PC-3 (cell line): Measurements from ENCODE around the gene APOBEC2. TPM values are rescaled to one million over a fixed set of nuclear protein-coding genes. Genes with fewer than 3 reads are reported as not detected.

ENCODE experiments used
- ATAC-seq: fragments of 200-7000 bp; cut with Tn5 transposase; 2 replicates; pipeline ENCODE4 v1.9.1; 2020; ENCODE audit warnings: mild to moderate bottlenecking, moderate library complexity
- BruUV-seq: library from RNA; stranded (reverse); fragments of 400-500 nt; replicated peaks from 2 replicates; lab custom pipeline; 2021; lab: Mats Ljungman, UMichigan
- CTCF ChIA-PET: fragments of 300-600 bp; sonication (Branson Sonifier 250); formaldehyde crosslinking; loops from one replicate; lab custom pipeline; 2022; ENCODE audit warnings: antibody characterized with exemption; lab: Charles Lee
- POLR2A ChIA-PET: fragments of 300-600 bp; sonication (Branson Sonifier 250); formaldehyde crosslinking; loops from one replicate; lab custom pipeline; 2022; ENCODE audit warnings: antibody characterized with exemption; ENCODE audit not compliant: unreplicated experiment; lab: Charles Lee
- DNase-seq: peaks from one replicate; pipeline ENCODE4 v3.0.0-alpha.2; 2015
- H2AFZ ChIP-seq: fragments of 300-600 bp; sonication (generic); 2 replicates; pipeline ENCODE4 v1.6.0; 2016; ENCODE audit warnings: antibody characterized with exemption, low read length
- H3F3A ChIP-seq: fragments of 300-600 bp; sonication (generic); one replicate; pipeline ENCODE4 v1.6.0; 2017; ENCODE audit warnings: antibody characterized with exemption, low read length, control low read depth, mild to moderate bottlenecking; ENCODE audit not compliant: unreplicated experiment
- H3K27ac ChIP-seq: fragments of 300-600 bp; sonication (generic); 2 replicates; pipeline ENCODE4 v1.5.1; 2016; ENCODE audit warnings: mild to moderate bottlenecking, low read length
- H3K27me3 ChIP-seq: fragments of 300-600 bp; sonication (generic); 2 replicates; pipeline ENCODE4 v1.6.1; 2016; ENCODE audit warnings: low read length, mixed read lengths
- H3K36me3 ChIP-seq: fragments of 300-600 bp; sonication (generic); 2 replicates; pipeline ENCODE4 v1.6.1; 2016; ENCODE audit warnings: low read depth, mixed run types, low read length, mixed read lengths
- H3K4me1 ChIP-seq: fragments of 300-600 bp; sonication (generic); 2 replicates; pipeline ENCODE4 v1.5.1; 2016; ENCODE audit warnings: low read length; ENCODE audit not compliant: insufficient read depth
- H3K4me2 ChIP-seq: fragments of 300-600 bp; sonication (generic); 2 replicates; pipeline ENCODE4 v1.6.0; 2016; ENCODE audit warnings: low read length
- H3K4me3 ChIP-seq: fragments of 300-600 bp; sonication (generic); 2 replicates; pipeline ENCODE4 v1.5.1; 2016; ENCODE audit warnings: mild to moderate bottlenecking, low read length, mixed read lengths
- H3K79me2 ChIP-seq: fragments of 300-600 bp; sonication (generic); 2 replicates; pipeline ENCODE4 v1.6.1; 2017; ENCODE audit warnings: low read length, mixed read lengths
- H3K9ac ChIP-seq: fragments of 300-600 bp; sonication (generic); 2 replicates; pipeline ENCODE4 v1.6.0; 2016; ENCODE audit warnings: mild to moderate bottlenecking, low read length
- H3K9me2 ChIP-seq: fragments of 300-600 bp; sonication (generic); replicated peaks from 2 replicates; pipeline ENCODE4 v1.6.1; 2016; ENCODE audit warnings: mixed run types, low read length, mixed read lengths
- H3K9me3 ChIP-seq: fragments of 300-600 bp; sonication (generic); 2 replicates; pipeline ENCODE4 v1.6.1; 2016; ENCODE audit warnings: low read length, mixed read lengths
- H4K20me1 ChIP-seq: fragments of 300-600 bp; sonication (generic); 2 replicates; pipeline ENCODE4 v1.6.1; 2016; ENCODE audit warnings: low read length, mixed read lengths
- EZH2 ChIP-seq: fragments of 300-600 bp; sonication (generic); IDR thresholded peaks from one replicate; pipeline ENCODE4 v1.6.1; 2017; ENCODE audit warnings: antibody characterized with exemption, mild to moderate bottlenecking, low read length; ENCODE audit not compliant: unreplicated experiment
- EZH2phosphoT487 ChIP-seq: fragments of 300-600 bp; sonication (generic); IDR thresholded peaks from 2 replicates; pipeline ENCODE4 v1.6.1; 2018; ENCODE audit warnings: mild to moderate bottlenecking, antibody characterized with exemption, low read length, borderline replicate concordance
- intact Hi-C: fragments of 100-400 bp; cut with micrococcal nuclease; formaldehyde crosslinking; loops from 2 replicates; pipeline ENCODE4 v1.9.0; 2023
- total RNA-seq: library from RNA; depleted of rRNA; stranded (reverse); fragments of >200 nt; gene quantifications from 2 replicates; pipeline ENCODE4 v1.2.3, GENCODE V29; 2014
- TF ChIP-seq, protein P1 (sequence below): fragments of 300-600 bp; sonication (generic); conservative IDR thresholded peaks from 2 replicates; pipeline ENCODE4 v1.5.1; 2017; ENCODE audit warnings: antibody characterized with exemption, low read depth, mild to moderate bottlenecking, low read length

The APOBEC2 gene
- total RNA-seq, 1 experiment from 2014 or later: not detected

DNA sequence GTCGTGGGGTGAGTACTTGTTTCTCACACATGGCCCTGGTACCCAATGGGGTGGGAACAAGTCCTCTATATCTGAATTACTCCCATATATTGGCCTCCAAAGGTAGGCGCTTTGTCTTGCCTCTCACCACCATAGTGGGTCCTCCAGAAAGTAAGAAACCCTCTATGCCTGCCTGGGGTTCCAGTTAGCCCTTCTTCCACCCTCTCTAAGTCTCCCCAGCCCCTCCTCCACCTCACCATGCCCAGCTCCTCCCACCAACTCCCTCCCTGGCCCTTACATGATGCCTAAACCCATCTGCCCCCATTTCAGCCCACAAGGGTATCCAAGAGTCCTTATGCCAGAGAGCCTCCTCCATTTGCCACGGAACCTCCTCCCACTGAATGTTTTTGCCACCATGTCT lies 9.9 kb upstream of the APOBEC2 start:
- H3K4me3 ChIP-seq: no peak overlapping the region
- H3K27me3 ChIP-seq: no peaks in the 10 kb centered on the region
- intact Hi-C loops: no loop called here
- no peak overlapping the region for H3K9ac ChIP-seq
- DNase-seq (no peak), ATAC-seq (no peak)
- no peak overlapping the region for H3K27ac ChIP-seq
- TF ChIP-seq, protein P1, sequence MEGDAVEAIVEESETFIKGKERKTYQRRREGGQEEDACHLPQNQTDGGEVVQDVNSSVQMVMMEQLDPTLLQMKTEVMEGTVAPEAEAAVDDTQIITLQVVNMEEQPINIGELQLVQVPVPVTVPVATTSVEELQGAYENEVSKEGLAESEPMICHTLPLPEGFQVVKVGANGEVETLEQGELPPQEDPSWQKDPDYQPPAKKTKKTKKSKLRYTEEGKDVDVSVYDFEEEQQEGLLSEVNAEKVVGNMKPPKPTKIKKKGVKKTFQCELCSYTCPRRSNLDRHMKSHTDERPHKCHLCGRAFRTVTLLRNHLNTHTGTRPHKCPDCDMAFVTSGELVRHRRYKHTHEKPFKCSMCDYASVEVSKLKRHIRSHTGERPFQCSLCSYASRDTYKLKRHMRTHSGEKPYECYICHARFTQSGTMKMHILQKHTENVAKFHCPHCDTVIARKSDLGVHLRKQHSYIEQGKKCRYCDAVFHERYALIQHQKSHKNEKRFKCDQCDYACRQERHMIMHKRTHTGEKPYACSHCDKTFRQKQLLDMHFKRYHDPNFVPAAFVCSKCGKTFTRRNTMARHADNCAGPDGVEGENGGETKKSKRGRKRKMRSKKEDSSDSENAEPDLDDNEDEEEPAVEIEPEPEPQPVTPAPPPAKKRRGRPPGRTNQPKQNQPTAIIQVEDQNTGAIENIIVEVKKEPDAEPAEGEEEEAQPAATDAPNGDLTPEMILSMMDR: no peak
- no peak for TF ChIP-seq EZH2phosphoT487
- no peak overlapping the region for H2AFZ ChIP-seq
- H3F3A ChIP-seq: no peaks in the 10 kb centered on the region
- ChIA-PET CTCF (no interaction called here), POLR2A (no interaction called here)
- no peaks in the 10 kb centered on the region for H3K79me2 ChIP-seq
- no peaks in the 10 kb centered on the region for H3K36me3 ChIP-seq
- H4K20me1 ChIP-seq: no peaks in the 10 kb centered on the region
- H3K9me3 ChIP-seq: no peaks in the 10 kb centered on the region
- no TSS peak for BruUV-seq
- no peaks in the 10 kb centered on the region for H3K9me2 ChIP-seq
- no peak overlapping the region for H3K4me2 ChIP-seq
- peaks cover 16% of the 10 kb centered on the region for H3K4me1 ChIP-seq

DNA sequence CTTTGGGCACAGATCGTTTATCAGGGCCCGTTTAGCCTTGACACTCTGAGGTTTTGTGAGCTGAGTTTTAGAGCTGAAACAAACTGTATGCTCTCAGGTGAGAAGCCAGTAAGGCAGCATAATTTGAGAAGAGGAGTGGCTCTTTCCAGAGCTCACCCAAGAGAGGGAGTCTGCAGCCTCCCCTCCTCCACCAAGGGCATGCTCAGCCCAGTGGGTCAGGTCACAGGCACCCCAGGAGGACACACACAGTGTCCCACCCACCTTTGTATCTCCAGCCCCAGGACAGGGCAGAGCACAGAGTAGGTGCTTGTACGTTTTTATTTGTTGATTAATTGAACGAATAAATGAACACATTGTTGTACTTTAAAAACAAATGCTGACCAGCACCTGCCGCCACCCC lies 7.3 kb upstream of the APOBEC2 start:
- Histone ChIP-seq H3K4me3 (no peak overlapping the region), H3K79me2 (no peaks in the 10 kb centered on the region), H3K27ac (no peak overlapping the region), H3K9me2 (no peaks in the 10 kb centered on the region), H4K20me1 (no peaks in the 10 kb centered on the region), H3F3A (no peaks in the 10 kb centered on the region), H3K4me1 (peaks cover 6% of the 10 kb centered on the region), H3K36me3 (no peaks in the 10 kb centered on the region), H2AFZ (no peak overlapping the region), H3K4me2 (no peak overlapping the region), H3K9me3 (no peaks in the 10 kb centered on the region), H3K27me3 (no peaks in the 10 kb centered on the region), H3K9ac (no peak overlapping the region)
- POLR2A ChIA-PET: interaction anchor here (0.5 kb wide), 1 partner anchor 48 kb away, joined by 4 read pairs; no protein-coding TSS in a partner anchor
- CTCF ChIA-PET: no interaction called here
- DNase-seq (no peak), ATAC-seq (no peak)
- TF ChIP-seq EZH2phosphoT487 (no peak), EZH2 (no peak)
- TF ChIP-seq, protein P1: no peak
- no TSS peak for BruUV-seq
- intact Hi-C loops: no loop called here

DNA sequence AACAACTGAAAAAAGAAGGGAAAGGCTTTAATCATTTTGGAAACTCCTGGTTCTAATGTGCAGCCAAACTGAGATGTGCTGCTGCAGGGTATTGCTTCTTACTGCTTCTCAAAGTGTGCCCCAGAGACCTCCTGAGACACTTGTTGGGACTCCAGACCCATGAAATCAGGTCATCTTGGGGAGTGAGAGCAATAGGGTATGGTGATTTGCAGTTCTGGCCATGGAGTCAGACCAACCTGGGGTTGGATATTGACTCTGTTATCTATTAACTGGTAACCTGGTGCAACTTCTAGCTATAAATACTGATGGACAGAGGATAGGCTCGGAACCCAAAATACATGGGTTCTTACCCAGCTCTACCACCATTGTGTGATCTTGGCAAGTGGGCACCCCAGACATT lies 6.9 kb upstream of the APOBEC2 start:
- no peak overlapping the region for H3K27ac ChIP-seq
- ChIA-PET CTCF (no interaction called here), POLR2A (interaction anchor here (0.5 kb wide), 1 partner anchor 48 kb away, joined by 4 read pairs; no protein-coding TSS in a partner anchor)
- H3K9ac ChIP-seq: no peak overlapping the region
- no peaks in the 10 kb centered on the region for H3K9me3 ChIP-seq
- ATAC-seq: no peak
- no peaks in the 10 kb centered on the region for H3K27me3 ChIP-seq
- no peak overlapping the region for H3K4me3 ChIP-seq
- no peak overlapping the region for H3K4me2 ChIP-seq
- no peak overlapping the region for H2AFZ ChIP-seq
- no peaks in the 10 kb centered on the region for H3K9me2 ChIP-seq
- no peak for DNase-seq
- no peaks in the 10 kb centered on the region for H3K79me2 ChIP-seq
- H4K20me1 ChIP-seq: no peaks in the 10 kb centered on the region
- TF ChIP-seq, protein P1: no peak
- TF ChIP-seq EZH2: no peak
- no peak for TF ChIP-seq EZH2phosphoT487
- H3K4me1 ChIP-seq: peaks cover 1% of the 10 kb centered on the region
- BruUV-seq: no TSS peak
- H3K36me3 ChIP-seq: no peaks in the 10 kb centered on the region
- intact Hi-C loops: no loop called here
- H3F3A ChIP-seq: no peaks in the 10 kb centered on the region
